K562 (cell line): ENCODE results near the gene GOLGB1. TPM values are rescaled to one million over a fixed set of nuclear protein-coding genes. Genes with fewer than 3 reads are reported as not detected.

Experiments used
- ATAC-seq: fragments of 200-7000 bp; cut with Tn5 transposase; 3 replicates; pipeline ENCODE4 v1.9.1; 2020; ENCODE audit warnings: moderate library complexity
- BruUV-seq: library from RNA; stranded (reverse); fragments of 400-500 nt; replicated peaks from 2 replicates; lab custom pipeline; 2021; lab: Mats Ljungman, UMichigan
- CTCF ChIA-PET: fragments of 300-600 bp; formaldehyde crosslinking; extraction: SDS; loops from one replicate; lab custom pipeline; 2021; ENCODE audit warnings: low intra/inter-chr PET ratio; lab: Yijun Ruan, JAX
- POLR2A ChIA-PET: fragments of 300-600, 350-650 bp; sonication (Branson Sonifier 250); formaldehyde crosslinking; extraction: SDS; loops from one replicate; lab custom pipeline; 2021; ENCODE audit warnings: antibody characterized with exemption, inconsistent platforms; lab: Yijun Ruan, JAX
- DNase-seq, 4 experiments: peaks; one replicate each; pipeline versions ENCODE4 v3.0.0 to v3.0.0-alpha.2; 2011 to 2018; ENCODE audit warnings: low spot score in 3 of 4, mixed read lengths in 3 of 4; ENCODE audit errors: extremely low read depth in 1 of 4
- FAIRE-seq: peaks from 2 replicates; lab custom pipeline; 2011; peaks lifted over from hg19 to GRCh38; lab: Jason Lieb, UNC
- H2AFZ ChIP-seq: 2 replicates; pipeline ENCODE4 v1.6.0; 2011; ENCODE audit warnings: low read depth, low read length, control low read depth, inconsistent platforms
- H3K27ac ChIP-seq: fragments of 200-600 bp; 3 replicates; pipeline ENCODE4 v1.8.0; 2011; ENCODE audit warnings: low read depth, mild to moderate bottlenecking, control low read depth, inconsistent platforms, low read length, moderate library complexity, mixed read lengths; ENCODE audit errors: extremely low read depth
- H3K27me3 ChIP-seq, 2 experiments: fragments of 300-600 bp in 1 of 2; 2 replicates in 1 of 2; 3 replicates in 1 of 2; pipeline versions ENCODE4 v1.6.0 to v1.8.0; 2011; ENCODE audit warnings: inconsistent platforms in 2 of 2, low read length in 2 of 2, mild to moderate bottlenecking in 1 of 2, mixed read lengths in 1 of 2, moderate library complexity in 1 of 2; ENCODE audit not compliant: control insufficient read depth in 2 of 2, insufficient read depth in 2 of 2
- H3K36me3 ChIP-seq: fragments of 300-600 bp; 3 replicates; pipeline ENCODE4 v1.8.0; 2011; ENCODE audit warnings: mild to moderate bottlenecking, low read length, inconsistent platforms; ENCODE audit not compliant: control insufficient read depth, insufficient read depth
- H3K4me1 ChIP-seq, 2 experiments: fragments of 200-600 bp in 1 of 2; replicated peaks in 1 of 2; 2 replicates in 1 of 2; 3 replicates in 1 of 2; pipeline versions ENCODE4 v1.5.1 to v1.8.0; 2011; ENCODE audit warnings: inconsistent platforms in 2 of 2, low read length in 2 of 2, mild to moderate bottlenecking in 1 of 2, mixed read lengths in 1 of 2, moderate library complexity in 1 of 2; ENCODE audit not compliant: control insufficient read depth in 2 of 2, insufficient read depth in 2 of 2
- H3K4me2 ChIP-seq: 2 replicates; pipeline ENCODE4 v1.6.1; 2011; ENCODE audit warnings: low read length, control low read depth, inconsistent platforms, mixed read lengths; ENCODE audit not compliant: insufficient read depth
- H3K4me3 ChIP-seq: fragments of 200-600 bp; sonication (generic), shearing (Covaris generic); 2 replicates; pipeline ENCODE4 v1.5.1; 2016; ENCODE audit warnings: control low read depth, inconsistent platforms
- H3K79me2 ChIP-seq: fragments of 200-600 bp; 3 replicates; pipeline ENCODE4 v1.8.0; 2011; ENCODE audit warnings: low read length, inconsistent platforms; ENCODE audit not compliant: control insufficient read depth, insufficient read depth
- H3K9ac ChIP-seq, 2 experiments: 2 replicates each; pipeline versions ENCODE4 v1.6.0 to v1.6.1; 2011; ENCODE audit warnings: low read depth in 2 of 2, low read length in 2 of 2, control low read depth in 1 of 2, inconsistent platforms in 1 of 2, mild to moderate bottlenecking in 1 of 2, mixed read lengths in 1 of 2; ENCODE audit not compliant: insufficient read depth in 1 of 2
- H3K9me1 ChIP-seq: one replicate; pipeline ENCODE4 v1.6.0; 2011; ENCODE audit warnings: inconsistent platforms, mild to moderate bottlenecking, low read length, moderate library complexity; ENCODE audit not compliant: control insufficient read depth, insufficient read depth
- H3K9me3 ChIP-seq: replicated peaks from 2 replicates; pipeline ENCODE4 v1.5.1; 2011; ENCODE audit warnings: low read depth, low read length, inconsistent platforms; ENCODE audit not compliant: control insufficient read depth, insufficient read depth
- H4K20me1 ChIP-seq: replicated peaks from 2 replicates; pipeline ENCODE4 v1.6.1; 2011; ENCODE audit warnings: low read length, inconsistent platforms, mixed read lengths; ENCODE audit not compliant: control insufficient read depth, insufficient read depth
- ARID1B ChIP-seq: fragments of 450-650 bp; IDR thresholded peaks from 2 replicates; pipeline ENCODE4 v1.6.1; 2016; ENCODE audit warnings: antibody characterized with exemption, mild to moderate bottlenecking, inconsistent platforms
- HDGF ChIP-seq: fragments of 450-650 bp; IDR thresholded peaks from 2 replicates; pipeline ENCODE4 v1.6.1; 2016
- HMG20B ChIP-seq: fragments of 250-450 bp; sonication (Bioruptor Pico); IDR thresholded peaks from 2 replicates; pipeline ENCODE4 v1.5.0; 2021; ENCODE audit warnings: mild to moderate bottlenecking
- LEF1 ChIP-seq: fragments of 450-650 bp; IDR thresholded peaks from 2 replicates; pipeline ENCODE4 v1.6.1; 2016; ENCODE audit warnings: mild to moderate bottlenecking
- MTF1 ChIP-seq: fragments of 250-450 bp; sonication (Bioruptor Pico); IDR thresholded peaks from 2 replicates; pipeline ENCODE4 v1.9.0; 2021; ENCODE audit warnings: moderate library complexity, mild to moderate bottlenecking, inconsistent platforms, borderline replicate concordance
- SIX5 ChIP-seq, 2 experiments: IDR thresholded peaks; 2 replicates each; pipeline ENCODE4 v1.6.1; 2011; ENCODE audit warnings: low read length in 2 of 2, borderline replicate concordance in 1 of 2, low read depth in 1 of 2, mild to moderate bottlenecking in 1 of 2, moderate library complexity in 1 of 2; ENCODE audit not compliant: insufficient read depth in 1 of 2
- WGBS: fragments of 100-300 bp; shearing (Covaris generic); methylation state at CpG from one replicate; pipeline ENCODE4 v1.1.6; 2016; ENCODE audit warnings: low coverage, mixed read lengths; ENCODE audit not compliant: insufficient coverage; ENCODE audit errors: missing lambda C conversion rate; 5-methylcytosine and 5-hydroxymethylcytosine counted together
- in situ Hi-C: fragments of 300-500 bp; cut with MboI; formaldehyde crosslinking; loops from 4 replicates; pipeline ENCODE4 v1.15.0; 2018; ENCODE audit warnings: inconsistent platforms, mixed read lengths
- intact Hi-C: fragments of 100-400 bp; cut with micrococcal nuclease; formaldehyde crosslinking; loops from 2 replicates; pipeline ENCODE4 v1.14.2; 2022
- polyA plus RNA-seq, 8 experiments: library from polyadenylated mRNA; depleted of rRNA in 4 of 8; stranded (reverse) in 5 of 8; unstranded in 3 of 8; fragments of >200 nt; fragmentation: Nextera tagmentation in 2 of 8; fragmentation: Illumina TruSeq in 1 of 8; extraction: Ambion mirVana in 2 of 8; extraction: Trizol in 1 of 8; gene quantifications; 2 replicates each; pipeline versions ENCODE4 v1.2.1 to v1.2.3, GENCODE V29; 2011 to 2014; ENCODE audit warnings: inconsistent platforms in 1 of 8, missing spikeins in 1 of 8
- total RNA-seq, 7 experiments: library from RNA; depleted of rRNA in 6 of 7; stranded (reverse); fragments of >200 nt in 6 of 7; fragmentation: Illumina TruSeq in 2 of 7; extraction: Trizol in 2 of 7; gene quantifications; 2 replicates each; pipeline versions ENCODE4 v1.2.1 to v1.2.3, GENCODE V29; 2011 to 2021; ENCODE audit warnings: low replicate concordance in 1 of 7
- TF ChIP-seq, protein P1 (sequence below): sonication (generic); formaldehyde crosslinking; IDR thresholded peaks from 2 replicates; pipeline ENCODE4 v1.8.1; 2023; ENCODE audit warnings: mild to moderate bottlenecking, missing genetic modification reagents
- TF ChIP-seq, protein P2 (sequence below): fragments of 450-650 bp; IDR thresholded peaks from 2 replicates; pipeline ENCODE4 v1.6.1; 2016; ENCODE audit warnings: missing biosample characterization, missing genetic modification characterization

GOLGB1 gene
- total and polyA plus RNA-seq, 9 of the 15 experiments (the other 6 are each of a cell fraction or from before 2014, with no cell fraction given) = 4.0 to 16.3 (median 9.7) TPM

DNA sequence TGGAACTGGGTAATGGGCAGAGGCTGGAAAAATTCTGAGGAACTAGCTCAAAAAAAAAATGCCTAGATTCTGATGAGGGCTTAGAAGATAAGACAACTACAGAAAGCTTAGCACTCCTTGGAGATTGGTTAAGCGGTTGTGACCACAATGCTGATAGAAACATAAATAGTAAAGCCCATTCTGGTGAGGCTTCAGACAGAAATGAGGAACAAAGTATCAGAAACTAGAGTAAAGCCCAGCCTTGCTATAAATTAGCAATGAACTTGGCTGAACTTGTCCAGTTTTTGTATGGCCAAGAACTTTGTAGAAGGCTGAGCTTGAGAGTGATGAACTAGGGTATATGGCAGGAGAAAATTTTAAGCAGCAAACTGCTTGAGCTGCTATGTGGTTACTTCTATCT lies 25.4 kb downstream of the GOLGB1 start (continued):
- TF ChIP-seq, protein P1, sequence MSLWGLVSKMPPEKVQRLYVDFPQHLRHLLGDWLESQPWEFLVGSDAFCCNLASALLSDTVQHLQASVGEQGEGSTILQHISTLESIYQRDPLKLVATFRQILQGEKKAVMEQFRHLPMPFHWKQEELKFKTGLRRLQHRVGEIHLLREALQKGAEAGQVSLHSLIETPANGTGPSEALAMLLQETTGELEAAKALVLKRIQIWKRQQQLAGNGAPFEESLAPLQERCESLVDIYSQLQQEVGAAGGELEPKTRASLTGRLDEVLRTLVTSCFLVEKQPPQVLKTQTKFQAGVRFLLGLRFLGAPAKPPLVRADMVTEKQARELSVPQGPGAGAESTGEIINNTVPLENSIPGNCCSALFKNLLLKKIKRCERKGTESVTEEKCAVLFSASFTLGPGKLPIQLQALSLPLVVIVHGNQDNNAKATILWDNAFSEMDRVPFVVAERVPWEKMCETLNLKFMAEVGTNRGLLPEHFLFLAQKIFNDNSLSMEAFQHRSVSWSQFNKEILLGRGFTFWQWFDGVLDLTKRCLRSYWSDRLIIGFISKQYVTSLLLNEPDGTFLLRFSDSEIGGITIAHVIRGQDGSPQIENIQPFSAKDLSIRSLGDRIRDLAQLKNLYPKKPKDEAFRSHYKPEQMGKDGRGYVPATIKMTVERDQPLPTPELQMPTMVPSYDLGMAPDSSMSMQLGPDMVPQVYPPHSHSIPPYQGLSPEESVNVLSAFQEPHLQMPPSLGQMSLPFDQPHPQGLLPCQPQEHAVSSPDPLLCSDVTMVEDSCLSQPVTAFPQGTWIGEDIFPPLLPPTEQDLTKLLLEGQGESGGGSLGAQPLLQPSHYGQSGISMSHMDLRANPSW (CRISPR knock-in tag) = no peak

DNA sequence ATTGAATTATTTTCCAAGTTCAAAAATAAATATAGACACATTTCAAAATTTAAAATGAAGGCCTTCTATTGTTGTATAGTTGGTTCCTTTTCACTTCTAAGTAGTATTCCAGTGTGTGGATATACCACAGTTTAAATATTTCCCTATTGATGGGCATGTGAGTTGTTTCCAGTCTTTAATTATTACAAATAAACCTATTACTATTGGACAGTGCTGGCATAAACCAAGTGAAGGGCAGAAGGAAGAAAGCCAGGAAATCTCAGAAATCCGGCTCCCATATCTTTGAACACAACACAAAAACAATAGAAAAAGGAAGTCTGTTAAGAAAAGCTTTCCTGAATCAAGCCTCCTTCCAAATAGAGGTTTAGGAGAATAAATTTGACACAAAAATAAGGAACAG lies 26.1 kb downstream of the GOLGB1 start:
- H3K9me1 ChIP-seq = no peaks in the 10 kb centered on the region
- in situ Hi-C loops = no loop called here
- no peak for DNase-seq

More for the DNA sequence above, 26.1 kb downstream of the GOLGB1 start:
- CTCF ChIA-PET = no interaction called here
- Histone ChIP-seq H3K4me2 (no peak overlapping the region), H2AFZ (no peak overlapping the region), H4K20me1 (no peaks in the 10 kb centered on the region), H3K9me3 (no peaks in the 10 kb centered on the region), H3K4me3 (no peak overlapping the region), H3K36me3 (peaks cover 42% of the 10 kb centered on the region; the same call in 2 of the 3 replicates), H3K27ac (no peak overlapping the region), H3K79me2 (no peaks in the 10 kb centered on the region), H3K9ac (no peak overlapping the region), H3K4me1 (no peaks in the 10 kb centered on the region; a peak in 1 of 5 replicates), H3K27me3 (no peaks in the 10 kb centered on the region)
- intact Hi-C loops = no loop called here
- ATAC-seq = no peak
- BruUV-seq = no TSS peak
- FAIRE-seq = no peak
- 88% methylated on average over 1 of the region's 1 CpG for WGBS
- POLR2A ChIA-PET = no interaction called here
- TF ChIP-seq HDGF (no peak), MTF1 (CRISPR knock-in tag) (no peak), LEF1 (no peak), SIX5 (IDR thresholded peaks at IDR 0.05; ENCODE audit: borderline replicate concordance in 1 of 2, insufficient read depth in 1 of 2, low read depth in 1 of 2, low read length in 2 of 2) (no peak), HMG20B (CRISPR knock-in tag) (no peak), ARID1B (no peak)
- TF ChIP-seq, protein P2, sequence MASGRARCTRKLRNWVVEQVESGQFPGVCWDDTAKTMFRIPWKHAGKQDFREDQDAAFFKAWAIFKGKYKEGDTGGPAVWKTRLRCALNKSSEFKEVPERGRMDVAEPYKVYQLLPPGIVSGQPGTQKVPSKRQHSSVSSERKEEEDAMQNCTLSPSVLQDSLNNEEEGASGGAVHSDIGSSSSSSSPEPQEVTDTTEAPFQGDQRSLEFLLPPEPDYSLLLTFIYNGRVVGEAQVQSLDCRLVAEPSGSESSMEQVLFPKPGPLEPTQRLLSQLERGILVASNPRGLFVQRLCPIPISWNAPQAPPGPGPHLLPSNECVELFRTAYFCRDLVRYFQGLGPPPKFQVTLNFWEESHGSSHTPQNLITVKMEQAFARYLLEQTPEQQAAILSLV (tag) = no peak
